Tibial nerve (tissue), 4 donors: Measurements from ENCODE around the gene ZBTB8OS.

ENCODE experiments used
- CTCF ChIP-seq, 5 experiments: fragments of 200-600 bp in 3 of 5; fragments of 450-650 bp in 2 of 5; sonication (generic) in 3 of 5; IDR thresholded peaks; one replicate each; pipeline ENCODE4 v1.5.1; 2016 to 2019; ENCODE audit warnings: antibody characterized with exemption in 5 of 5, mild to moderate bottlenecking in 3 of 5, moderate library complexity in 2 of 5
- EP300 ChIP-seq, 2 donors: sonication (generic); formaldehyde crosslinking; IDR thresholded peaks; one replicate each; pipeline ENCODE4 v1.6.1; 2017; ENCODE audit warnings: antibody characterized with exemption in 2 of 2, mild to moderate bottlenecking in 1 of 2
- POLR2A ChIP-seq, 2 donors: fragments of 450-650 bp; IDR thresholded peaks; one replicate each; pipeline ENCODE4 v1.6.1; 2017; ENCODE audit warnings: antibody characterized with exemption in 2 of 2, mild to moderate bottlenecking in 2 of 2, moderate library complexity in 2 of 2

GRCh38 chr1:32644426-32644825, 5.9 kb downstream of the ZBTB8OS start:
- TF ChIP-seq CTCF (IDR thresholded peaks at IDR 0.05), result no peak
- TF ChIP-seq EP300 (IDR thresholded peaks at IDR 0.05), result no peak
- TF ChIP-seq POLR2A (IDR thresholded peaks at IDR 0.05), result no peak
